Midbrain (tissue), 1 donor: ENCODE results near the gene RACK1.
"Not testable (repeated sequence)": the region's sequence is repeated elsewhere in the genome, so short reads cannot be mapped to it uniquely, and the experiment has no call there.

Source experiments
- DNase-seq: peaks from one replicate; lab custom pipeline; 2025; lab: John Stamatoyannopoulos, UW

The RACK1 gene

GRCh38 chr5:181243564-181244343 lies at the start of gene RACK1:
RACK1 (minus strand) TSS chr5:181243906; CDS start chr5:181243800, 106 bp downstream.
- DNase-seq: no peak

GRCh38 chr5:181287331-181287730 lies 43.6 kb upstream of the RACK1 start:
- not testable (repeated sequence) for DNase-seq

GRCh38 chr5:181285962-181286705 lies 42.4 kb upstream of the RACK1 start:
- not testable (repeated sequence) for DNase-seq

- DNase-seq: not testable (repeated sequence)
Observed at GRCh38 chr5:181283841-181284755, 40.4 kb upstream of the RACK1 start.

- DNase-seq: no peak
Observed at GRCh38 chr5:181283347-181283746, 39.6 kb upstream of the RACK1 start.

- DNase-seq: no peak
Observed at GRCh38 chr5:181282874-181283273, 39.2 kb upstream of the RACK1 start.

GRCh38 chr5:181282415-181282814 lies 38.7 kb upstream of the RACK1 start:
- not testable (repeated sequence) for DNase-seq

GRCh38 chr5:181281984-181282316 lies 38.2 kb upstream of the RACK1 start:
- DNase-seq: no peak

- DNase-seq: no peak
Observed at GRCh38 chr5:181281077-181281983, 37.6 kb upstream of the RACK1 start.

GRCh38 chr5:181280251-181280762 lies 36.6 kb upstream of the RACK1 start:
- no peak for DNase-seq

- not testable (repeated sequence) for DNase-seq
Observed at GRCh38 chr5:181273433-181273744, 29.7 kb upstream of the RACK1 start.

- no peak for DNase-seq
Observed at GRCh38 chr5:181271081-181271480, 27.4 kb upstream of the RACK1 start.

- not testable (repeated sequence) for DNase-seq
Observed at GRCh38 chr5:181267907-181268306, 24.2 kb upstream of the RACK1 start.

- not testable (repeated sequence) for DNase-seq
Observed at GRCh38 chr5:181267291-181267904, 23.7 kb upstream of the RACK1 start.

- no peak for DNase-seq
Observed at GRCh38 chr5:181265092-181265671, 21.5 kb upstream of the RACK1 start.

- no peak for DNase-seq
Observed at GRCh38 chr5:181263633-181264032, 19.9 kb upstream of the RACK1 start.

GRCh38 chr5:181261320-181262049 lies 17.8 kb upstream of the RACK1 start:
- DNase-seq: no peak

GRCh38 chr5:181260720-181261319 lies 17.1 kb upstream of the RACK1 start, which contains the start of gene TRIM52:
TRIM52 (minus strand) TSS chr5:181261143; CDS start chr5:181260813, 330 bp downstream.
- no peak for DNase-seq
